GM23248 (cell line): ENCODE data around the gene DHCR24. TPM values are rescaled to one million over a fixed set of nuclear protein-coding genes. Genes with fewer than 3 reads are reported as not detected.

ENCODE experiments used
- DNase-seq: peaks from one replicate; pipeline ENCODE4 v3.0.0-alpha.2; 2015
- H2AFZ ChIP-seq: fragments of 200-600 bp; sonication (generic); 2 replicates; pipeline ENCODE4 v1.6.1; 2016; ENCODE audit warnings: antibody characterized with exemption
- H3F3A ChIP-seq: fragments of 200-600 bp; sonication (generic); 2 replicates; pipeline ENCODE4 v1.6.1; 2016; ENCODE audit warnings: mild to moderate bottlenecking, antibody characterized with exemption, mixed run types; ENCODE audit not compliant: insufficient read depth
- H3K27ac ChIP-seq: fragments of 200-600 bp; sonication (generic); 2 replicates; pipeline ENCODE4 v1.5.1; 2016; ENCODE audit warnings: mild to moderate bottlenecking
- H3K27me3 ChIP-seq: fragments of 200-600 bp; sonication (generic); replicated peaks from 2 replicates; pipeline ENCODE4 v1.6.1; 2016; ENCODE audit warnings: mild to moderate bottlenecking; ENCODE audit not compliant: insufficient read depth
- H3K36me3 ChIP-seq: fragments of 200-600 bp; sonication (generic); 2 replicates; pipeline ENCODE4 v1.6.1; 2016; ENCODE audit warnings: low read depth, mild to moderate bottlenecking
- H3K4me1 ChIP-seq: fragments of 200-600 bp; sonication (generic); 2 replicates; pipeline ENCODE4 v1.6.1; 2016; ENCODE audit warnings: mild to moderate bottlenecking; ENCODE audit not compliant: insufficient read depth
- H3K4me2 ChIP-seq: fragments of 200-600 bp; sonication (generic); one replicate; pipeline ENCODE4 v1.6.1; 2016; ENCODE audit warnings: mild to moderate bottlenecking; ENCODE audit not compliant: unreplicated experiment
- H3K4me3 ChIP-seq: fragments of 200-600 bp; sonication (generic); 2 replicates; pipeline ENCODE4 v1.5.1; 2016; ENCODE audit warnings: mild to moderate bottlenecking
- H3K79me2 ChIP-seq: fragments of 200-600 bp; sonication (generic); 2 replicates; pipeline ENCODE4 v1.6.1; 2016; ENCODE audit warnings: mild to moderate bottlenecking; ENCODE audit not compliant: insufficient read depth
- H3K9ac ChIP-seq: fragments of 200-600 bp; sonication (generic); 2 replicates; pipeline ENCODE4 v1.6.1; 2016; ENCODE audit warnings: mild to moderate bottlenecking
- H3K9me2 ChIP-seq: fragments of 200-600 bp; sonication (generic); 2 replicates; pipeline ENCODE4 v1.6.1; 2016; ENCODE audit warnings: mixed run types, mild to moderate bottlenecking, moderate library complexity; ENCODE audit not compliant: insufficient read depth
- H3K9me3 ChIP-seq: fragments of 200-600 bp; sonication (generic); one replicate; pipeline ENCODE4 v1.6.1; 2017; ENCODE audit warnings: low read depth
- H4K20me1 ChIP-seq: fragments of 200-600 bp; sonication (generic); 2 replicates; pipeline ENCODE4 v1.6.0; 2016; ENCODE audit not compliant: insufficient read depth
- EZH2 ChIP-seq: fragments of 200-600 bp; sonication (generic); IDR thresholded peaks from 2 replicates; pipeline ENCODE4 v1.6.1; 2018; ENCODE audit warnings: antibody characterized with exemption, mild to moderate bottlenecking; ENCODE audit not compliant: insufficient read depth, poor library complexity, severe bottlenecking
- EZH2phosphoT487 ChIP-seq: fragments of 200-600 bp; sonication (generic); IDR thresholded peaks from 2 replicates; pipeline ENCODE4 v1.6.1; 2018; ENCODE audit warnings: antibody characterized with exemption, moderate library complexity, mild to moderate bottlenecking, low read depth; ENCODE audit not compliant: insufficient read depth
- WGBS, 2 experiments: methylation state at CpG; one replicate each; pipeline ENCODE4 v1.1.6; 2015 to 2017; ENCODE audit warnings: low lambda C conversion rate in 2 of 2, low coverage in 1 of 2; ENCODE audit errors: missing lambda C conversion rate in 2 of 2; 5-methylcytosine and 5-hydroxymethylcytosine counted together
- in situ Hi-C: fragments of 300-500 bp; cut with MboI; formaldehyde crosslinking; loops from 2 replicates; pipeline ENCODE4 v1.15.0; 2020
- polyA plus RNA-seq: library from polyadenylated mRNA; unstranded; fragments of >200 nt; fragmentation: Nextera tagmentation; extraction: Ambion mirVana; gene quantifications from 2 replicates; pipeline ENCODE4 v1.2.1, GENCODE V29; 2016
- total RNA-seq: library from RNA; depleted of rRNA; stranded (reverse); fragments of >200 nt; shearing (Covaris generic); gene quantifications from 2 replicates; pipeline ENCODE4 v1.2.3, GENCODE V29; 2014

The DHCR24 gene
- total and polyA plus RNA-seq, 2 experiments from 2014 or later = 42.5 to 63.4 TPM

GRCh38 chr1:54869173-54869851 is 17.7 kb downstream of the DHCR24 start:
- Histone ChIP-seq H3K27ac (no peak overlapping the region), H3K4me2 (no peak overlapping the region), H3K9me2 (no peaks in the 10 kb centered on the region), H3K36me3 (peaks cover 15% of the 10 kb centered on the region), H3K4me1 (peaks cover 7% of the 10 kb centered on the region), H3F3A (no peaks in the 10 kb centered on the region), H4K20me1 (no peaks in the 10 kb centered on the region), H3K9me3 (no peaks in the 10 kb centered on the region), H3K4me3 (no peak overlapping the region), H3K27me3 (no peaks in the 10 kb centered on the region), H2AFZ (no peak overlapping the region), H3K79me2 (no peaks in the 10 kb centered on the region), H3K9ac (no peak overlapping the region)
- DNase-seq = no peak
- no peak for TF ChIP-seq EZH2phosphoT487
- no peak for TF ChIP-seq EZH2
- 97 to 98% methylated on average over 6 of the region's 6 CpGs for WGBS, 2 experiments
- in situ Hi-C loops = no loop called here

- WGBS, 2 experiments = 88 to 89% methylated on average over 4 of the region's 4 CpGs
- H3K36me3 ChIP-seq = peaks cover 12% of the 10 kb centered on the region; the same call in 1 of the 2 replicates
- H3K27ac ChIP-seq = no peak overlapping the region
- no peak overlapping the region for H3K4me3 ChIP-seq
- no peaks in the 10 kb centered on the region for H4K20me1 ChIP-seq
- no peaks in the 10 kb centered on the region for H3K27me3 ChIP-seq
- no peaks in the 10 kb centered on the region for H3K9me2 ChIP-seq
- H3K4me2 ChIP-seq = no peak overlapping the region
- no peaks in the 10 kb centered on the region for H3F3A ChIP-seq
- no peaks in the 10 kb centered on the region for H3K4me1 ChIP-seq
- no peak for DNase-seq
- no peak overlapping the region for H2AFZ ChIP-seq
- no peak overlapping the region for H3K9ac ChIP-seq
- no peaks in the 10 kb centered on the region for H3K9me3 ChIP-seq
- in situ Hi-C loops = no loop called here
- no peak for TF ChIP-seq EZH2phosphoT487
- no peaks in the 10 kb centered on the region for H3K79me2 ChIP-seq
Observed at GRCh38 chr1:54867717-54868057, 19.3 kb downstream of the DHCR24 start.

GRCh38 chr1:54866801-54867716 is 19.9 kb downstream of the DHCR24 start:
- H3K4me3 ChIP-seq = no peak overlapping the region
- H2AFZ ChIP-seq = no peak overlapping the region
- no peak overlapping the region for H3K4me2 ChIP-seq
- H3K9ac ChIP-seq = no peak overlapping the region
- no peaks in the 10 kb centered on the region for H3K9me3 ChIP-seq
- in situ Hi-C loops = no loop called here
- TF ChIP-seq EZH2phosphoT487 = no peak
- TF ChIP-seq EZH2 = no peak
- H4K20me1 ChIP-seq = no peaks in the 10 kb centered on the region
- no peaks in the 10 kb centered on the region for H3K9me2 ChIP-seq
- H3K36me3 ChIP-seq = peaks cover 12% of the 10 kb centered on the region; the same call in 1 of the 2 replicates
- DNase-seq = peak; percentile 19
- no peaks in the 10 kb centered on the region for H3K27me3 ChIP-seq
- H3K4me1 ChIP-seq = no peaks in the 10 kb centered on the region
- no peaks in the 10 kb centered on the region for H3K79me2 ChIP-seq
- no peaks in the 10 kb centered on the region for H3F3A ChIP-seq
- H3K27ac ChIP-seq = no peak overlapping the region
- 52 to 56% methylated on average over 4 of the region's 4 CpGs for WGBS, 2 experiments

GRCh38 chr1:54865238-54866073 is 21.5 kb downstream of the DHCR24 start:
- Histone ChIP-seq H3K9me2 (no peaks in the 10 kb centered on the region), H3K27me3 (no peaks in the 10 kb centered on the region), H3F3A (no peaks in the 10 kb centered on the region), H3K4me2 (no peak overlapping the region), H3K36me3 (peaks cover 4% of the 10 kb centered on the region; the same call in 1 of the 2 replicates), H4K20me1 (no peaks in the 10 kb centered on the region), H3K27ac (no peak overlapping the region), H3K4me3 (no peak overlapping the region), H3K9ac (no peak overlapping the region), H3K79me2 (no peaks in the 10 kb centered on the region), H2AFZ (no peak overlapping the region), H3K4me1 (no peaks in the 10 kb centered on the region), H3K9me3 (no peaks in the 10 kb centered on the region)
- in situ Hi-C loops = no loop called here
- DNase-seq = no peak
- TF ChIP-seq EZH2phosphoT487 = no peak
- TF ChIP-seq EZH2 = no peak
- 93 to 96% methylated on average over 17 of the region's 17 CpGs for WGBS, 2 experiments
